ENCODE measurements around the gene CD22.

- TF ChIP-seq CTCF (IDR thresholded peaks at IDR 0.05) (no peak), POLR2A (IDR thresholded peaks at IDR 0.05) (no peak)
These were observed 40.7 kb upstream of the CD22 start for GRCh38 chr19:35288331-35288730.

All from tibial nerve (tissue), 3 donors.